ENCODE data around the gene MXD4. TPM values are rescaled to one million over a fixed set of nuclear protein-coding genes. Genes with fewer than 3 reads are reported as not detected.

MXD4 gene
- total and polyA plus RNA-seq, 12 donors, result 13.9 to 245 (median 96.4) TPM

DNA sequence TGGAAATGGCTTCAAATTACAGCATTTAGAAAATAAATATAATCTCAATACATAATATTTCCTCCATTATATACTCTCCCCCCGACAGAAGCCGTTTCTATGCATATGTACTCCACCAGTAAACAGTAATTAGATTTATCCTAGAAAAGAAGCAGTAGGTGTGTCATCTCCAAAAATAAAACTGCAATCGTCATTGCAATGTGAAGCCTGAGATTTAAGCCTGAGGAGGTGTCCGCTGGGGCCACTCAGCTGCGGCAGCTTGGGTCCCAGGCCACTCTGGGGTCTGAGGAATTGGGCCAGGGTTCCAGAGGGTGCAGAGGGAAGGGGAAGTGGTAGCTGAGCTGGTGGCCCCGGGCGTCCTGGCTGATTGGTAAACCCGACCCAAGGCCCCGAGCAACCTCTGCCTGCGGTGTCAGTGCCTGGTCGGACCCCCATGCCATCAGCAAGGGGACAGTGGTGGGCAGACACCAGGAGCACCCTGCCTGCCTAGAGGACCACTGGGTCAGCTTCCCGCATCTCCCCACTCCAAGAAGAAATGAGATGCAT is 7.8 kb upstream of the MXD4 start:
- DNase-seq, result peak in 1 of 7 donors; percentile 5
- intact Hi-C loops (cut with DNase I), result loop anchor here in 1 of 2 donors (5.0 kb wide), 1 partner anchor 138 kb away; no protein-coding TSS in a partner anchor
- peaks cover 11 to 24% of the 10 kb centered on the region in 2 donors for H3K4me1 ChIP-seq (replicated peaks in 1 of 2)

GRCh38 chr4:2269206-2269531 is 7.3 kb upstream of the MXD4 start:
- Histone ChIP-seq H3K36me3 (replicated peaks in 1 of 2) (no peaks in the 10 kb centered on the region), H3K4me1 (replicated peaks in 1 of 2) (peaks cover 11 to 24% of the 10 kb centered on the region in 2 donors), H3K27ac (no peak overlapping the region), H3K27me3 (no peaks in the 10 kb centered on the region), H3K9me3 (replicated peaks in 1 of 3) (no peaks in the 10 kb centered on the region), H3K4me3 (no peak overlapping the region)
- WGBS, 4 donors, result 78 to 94% (median 85%) methylated on average over 2 to 6 of the region's 6 CpGs
- intact Hi-C loops (cut with DNase I), result loop anchor here in 1 of 2 donors (5.0 kb wide), 1 partner anchor 138 kb away; no protein-coding TSS in a partner anchor
- no peak for TF ChIP-seq POLR2A (IDR thresholded peaks at IDR 0.05)
- TF ChIP-seq, protein P1, sequence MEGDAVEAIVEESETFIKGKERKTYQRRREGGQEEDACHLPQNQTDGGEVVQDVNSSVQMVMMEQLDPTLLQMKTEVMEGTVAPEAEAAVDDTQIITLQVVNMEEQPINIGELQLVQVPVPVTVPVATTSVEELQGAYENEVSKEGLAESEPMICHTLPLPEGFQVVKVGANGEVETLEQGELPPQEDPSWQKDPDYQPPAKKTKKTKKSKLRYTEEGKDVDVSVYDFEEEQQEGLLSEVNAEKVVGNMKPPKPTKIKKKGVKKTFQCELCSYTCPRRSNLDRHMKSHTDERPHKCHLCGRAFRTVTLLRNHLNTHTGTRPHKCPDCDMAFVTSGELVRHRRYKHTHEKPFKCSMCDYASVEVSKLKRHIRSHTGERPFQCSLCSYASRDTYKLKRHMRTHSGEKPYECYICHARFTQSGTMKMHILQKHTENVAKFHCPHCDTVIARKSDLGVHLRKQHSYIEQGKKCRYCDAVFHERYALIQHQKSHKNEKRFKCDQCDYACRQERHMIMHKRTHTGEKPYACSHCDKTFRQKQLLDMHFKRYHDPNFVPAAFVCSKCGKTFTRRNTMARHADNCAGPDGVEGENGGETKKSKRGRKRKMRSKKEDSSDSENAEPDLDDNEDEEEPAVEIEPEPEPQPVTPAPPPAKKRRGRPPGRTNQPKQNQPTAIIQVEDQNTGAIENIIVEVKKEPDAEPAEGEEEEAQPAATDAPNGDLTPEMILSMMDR (IDR thresholded peaks at IDR 0.05), result no peak
- DNase-seq, result peak in 1 of 7 donors; percentile 6

More for the DNA sequence above, 7.8 kb upstream of the MXD4 start:
- H3K9me3 ChIP-seq (replicated peaks in 1 of 3), result no peaks in the 10 kb centered on the region
- TF ChIP-seq POLR2A (IDR thresholded peaks at IDR 0.05), result no peak
- TF ChIP-seq, protein P1 (IDR thresholded peaks at IDR 0.05), result no peak
- no peaks in the 10 kb centered on the region for H3K27me3 ChIP-seq
- no peak overlapping the region for H3K4me3 ChIP-seq
- H3K36me3 ChIP-seq (replicated peaks in 1 of 2), result no peaks in the 10 kb centered on the region
- 85 to 87% (median 86%) methylated on average over 7 to 12 of the region's 12 CpGs for WGBS, 4 donors
- no peak overlapping the region for H3K27ac ChIP-seq

DNA sequence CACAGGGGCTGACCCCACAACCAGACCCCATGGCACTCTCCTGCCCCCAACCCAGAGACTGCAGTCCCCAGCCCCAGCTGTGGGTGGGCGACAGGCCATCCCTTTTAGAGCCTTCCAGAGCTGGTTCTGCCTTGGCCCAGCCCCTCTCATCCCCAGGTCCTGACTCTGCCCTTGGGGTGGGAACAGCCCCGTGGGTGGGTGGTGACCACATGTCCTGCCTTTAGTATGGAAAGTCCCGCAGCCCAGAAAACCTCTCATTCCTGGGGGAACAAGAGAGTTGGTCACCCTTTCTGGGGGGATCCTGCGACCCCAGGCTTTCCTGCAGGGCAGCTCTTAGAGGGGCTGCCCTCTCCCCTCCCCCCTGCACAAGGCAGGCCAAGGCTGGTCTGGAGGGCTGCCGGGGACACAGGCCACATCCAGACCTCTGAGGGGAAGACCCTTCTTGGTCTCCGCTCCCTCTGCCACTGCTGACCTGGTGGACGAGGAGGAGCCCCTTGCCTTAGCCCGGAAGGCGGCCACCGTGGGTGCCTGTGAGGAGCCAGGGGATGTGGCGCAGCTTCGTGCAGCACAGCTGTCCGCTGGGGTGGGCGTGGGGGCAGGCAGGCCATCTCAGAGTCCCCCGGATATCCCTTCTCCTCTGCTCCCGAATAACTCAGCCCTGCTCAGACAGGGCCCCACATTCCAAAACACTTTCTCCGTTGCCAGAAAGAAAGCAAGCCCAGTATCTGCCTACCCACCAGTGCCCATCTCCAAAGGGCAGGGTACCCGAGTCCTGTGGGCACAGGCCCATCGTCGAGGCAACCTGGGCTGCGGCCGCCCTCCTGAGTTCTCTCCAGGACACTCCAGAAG is 6.7 kb upstream of the MXD4 start:
- TF ChIP-seq, protein P1 (IDR thresholded peaks at IDR 0.05), result no peak
- TF ChIP-seq POLR2A (IDR thresholded peaks at IDR 0.05), result no peak
- H3K27ac ChIP-seq, result no peak overlapping the region
- no peaks in the 10 kb centered on the region for H3K9me3 ChIP-seq (replicated peaks in 1 of 3)
- no peak overlapping the region for H3K4me3 ChIP-seq
- H3K36me3 ChIP-seq (replicated peaks in 1 of 2), result no peaks in the 10 kb centered on the region
- no peaks in the 10 kb centered on the region for H3K27me3 ChIP-seq
- no peak for DNase-seq
- 76 to 87% (median 84%) methylated on average over 6 to 22 of the region's 22 CpGs for WGBS, 4 donors
- H3K4me1 ChIP-seq (replicated peaks in 1 of 2), result peaks cover 11 to 27% of the 10 kb centered on the region in 2 donors
- intact Hi-C loops (cut with DNase I), result loop anchor here in 1 of 2 donors (5.0 kb wide), 1 partner anchor 139 kb away; no protein-coding TSS in a partner anchor

DNA sequence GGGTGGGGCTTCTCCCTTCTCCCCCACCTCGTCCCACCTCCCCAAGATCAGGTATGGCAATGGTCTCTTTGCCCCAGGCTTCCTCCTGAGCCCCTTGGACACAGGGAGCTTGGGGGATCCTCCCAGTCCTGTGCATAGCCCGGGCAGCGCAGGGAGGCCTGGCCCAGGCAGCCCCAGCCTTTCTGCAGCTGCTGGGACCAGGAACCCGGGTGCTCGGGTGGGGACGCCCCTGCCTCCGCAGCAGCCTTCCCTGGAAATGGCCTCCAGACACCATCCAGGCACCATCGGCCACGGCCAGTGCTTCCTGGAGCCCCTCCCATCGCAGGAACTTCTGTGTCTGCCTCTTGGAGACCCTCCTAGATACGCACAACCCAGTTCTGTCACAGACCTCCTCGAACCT is 5.9 kb upstream of the MXD4 start:
- no peak for TF ChIP-seq POLR2A (IDR thresholded peaks at IDR 0.05)
- TF ChIP-seq, protein P1 (IDR thresholded peaks at IDR 0.05), result no peak
- H3K4me1 ChIP-seq (replicated peaks in 1 of 2), result peaks cover 17 to 34% of the 10 kb centered on the region in 2 donors
- DNase-seq, result no peak
- H3K27me3 ChIP-seq, result no peaks in the 10 kb centered on the region
- H3K27ac ChIP-seq, result no peak overlapping the region
- intact Hi-C loops (cut with DNase I), result loop anchor here in 1 of 2 donors (5.0 kb wide), 1 partner anchor 139 kb away; no protein-coding TSS in a partner anchor
- no peaks in the 10 kb centered on the region for H3K9me3 ChIP-seq (replicated peaks in 1 of 3)
- 88 to 92% (median 90%) methylated on average over 6 to 12 of the region's 12 CpGs for WGBS, 4 donors
- H3K4me3 ChIP-seq, result no peak overlapping the region
- H3K36me3 ChIP-seq (replicated peaks in 1 of 2), result no peaks in the 10 kb centered on the region

Measured in adrenal gland (tissue), 12 donors.